ENCODE measurements around the gene CPA5.

Gene CPA5

DNA sequence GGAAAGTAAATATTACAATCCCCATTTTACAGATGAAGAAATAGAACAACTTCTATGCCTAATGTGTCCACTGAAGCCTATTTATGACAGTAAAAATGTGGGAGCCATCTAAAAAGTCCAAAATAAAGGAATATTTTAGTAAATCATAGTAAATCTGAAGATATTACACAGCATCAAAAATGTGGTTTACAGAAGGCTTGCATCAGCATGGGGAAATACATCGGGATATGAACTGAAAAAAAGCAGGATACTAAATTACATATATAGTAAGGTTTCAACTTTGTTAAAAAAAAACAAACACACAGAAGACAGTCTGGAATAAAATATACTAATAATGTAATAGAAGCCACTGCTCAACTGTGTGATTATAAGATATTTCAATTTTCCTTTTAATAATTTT, 56.5 kb downstream of the CPA5 start:
- no peak for DNase-seq

DNA sequence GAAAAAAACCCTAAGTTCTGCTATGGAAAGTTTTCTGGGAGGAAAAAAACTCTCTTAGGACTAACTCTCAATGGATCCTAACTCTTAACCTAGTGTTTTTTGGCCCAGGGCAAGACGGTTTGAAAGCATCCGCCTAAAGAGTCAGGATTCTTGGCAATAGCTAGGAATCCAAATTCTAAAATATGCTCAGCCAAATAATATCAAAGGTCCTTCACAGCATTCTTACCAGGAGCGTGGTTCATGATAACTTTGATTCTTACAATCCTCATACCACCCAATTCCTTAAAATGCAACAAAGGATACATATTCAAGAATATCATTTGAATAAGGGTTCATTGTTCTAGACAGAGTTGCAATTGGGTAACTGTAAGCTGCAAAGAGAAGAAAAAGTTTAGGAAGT, 57.0 kb downstream of the CPA5 start:
- no peak for DNase-seq

DNA sequence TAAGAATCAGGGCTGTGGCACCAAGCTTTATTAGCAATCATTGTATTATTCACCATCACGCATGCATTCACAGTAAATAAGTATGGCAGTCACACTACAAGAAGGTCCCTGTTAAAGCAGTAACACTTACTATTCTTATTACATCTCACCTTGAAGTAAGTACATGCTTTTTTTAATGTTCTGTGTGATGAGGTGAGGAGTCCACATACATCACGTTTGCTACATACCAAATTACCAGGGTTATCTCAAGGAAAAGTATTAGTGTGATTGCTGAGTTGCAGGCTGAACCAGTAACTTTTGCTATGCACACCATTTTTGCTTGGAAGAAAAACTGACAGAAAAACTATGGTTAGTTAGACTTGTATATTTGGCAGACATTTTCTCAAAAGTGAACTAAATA, 60.4 kb downstream of the CPA5 start:
- DNase-seq = no peak

- no peak for DNase-seq
Observed at GRCh38 chr7:130409067-130409711, 64.6 kb downstream of the CPA5 start.

DNA sequence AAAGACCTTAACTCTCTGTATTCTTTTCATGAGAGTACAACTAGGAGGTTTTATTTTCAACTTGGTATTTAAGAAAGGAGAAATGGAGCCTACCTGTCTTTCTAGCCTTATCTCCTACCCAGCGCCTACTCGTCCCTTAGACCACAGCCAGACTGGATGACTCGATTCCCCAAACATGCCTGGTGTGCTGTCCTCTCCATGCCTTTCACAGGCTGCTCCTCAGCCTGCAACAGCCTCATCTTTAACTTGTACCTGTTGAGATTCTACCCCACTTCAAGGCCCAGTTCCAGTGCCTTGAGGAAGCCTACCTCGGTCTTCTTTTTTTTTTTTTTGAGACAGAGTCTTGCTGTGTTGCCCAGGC, 65.1 kb downstream of the CPA5 start:
- no peak for DNase-seq

DNA sequence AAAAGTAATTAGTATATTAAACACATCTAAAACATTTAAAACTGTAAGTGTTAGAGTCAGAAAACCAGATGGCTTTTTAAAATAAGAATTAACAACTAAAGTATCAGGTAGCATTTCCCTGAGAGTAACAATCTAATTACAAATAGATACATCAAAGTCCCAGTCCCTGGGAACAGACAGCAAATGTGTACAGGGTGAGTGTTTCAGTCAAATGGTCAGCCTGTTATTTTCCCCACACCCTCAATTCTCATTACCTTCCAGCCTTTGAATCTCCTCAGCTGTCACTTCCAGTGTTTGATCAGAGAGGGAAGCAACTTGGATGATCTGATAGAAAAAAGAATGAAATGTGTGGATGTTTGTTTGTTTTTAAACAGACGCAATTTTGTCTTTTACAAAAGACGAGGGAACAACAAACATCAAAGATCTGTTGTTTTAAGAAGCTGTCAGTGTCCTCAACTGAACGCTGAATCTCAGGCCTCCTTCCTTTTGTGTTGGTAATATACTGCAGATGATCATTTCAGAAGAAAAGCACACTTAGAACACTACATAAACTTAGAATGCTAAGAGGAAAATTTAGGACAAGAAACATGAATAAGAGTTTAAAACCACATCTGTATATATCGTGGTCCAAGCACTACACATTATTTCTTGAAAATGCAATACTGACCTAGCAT, 66.4 kb downstream of the CPA5 start:
- no peak for DNase-seq

- no peak for DNase-seq
Observed at GRCh38 chr7:130413201-130413600, 68.6 kb downstream of the CPA5 start.

GRCh38 chr7:130415006-130415405, 70.4 kb downstream of the CPA5 start:
- no peak for DNase-seq

- DNase-seq = no peak
Observed at GRCh38 chr7:130417213-130417612, 72.6 kb downstream of the CPA5 start.

DNA sequence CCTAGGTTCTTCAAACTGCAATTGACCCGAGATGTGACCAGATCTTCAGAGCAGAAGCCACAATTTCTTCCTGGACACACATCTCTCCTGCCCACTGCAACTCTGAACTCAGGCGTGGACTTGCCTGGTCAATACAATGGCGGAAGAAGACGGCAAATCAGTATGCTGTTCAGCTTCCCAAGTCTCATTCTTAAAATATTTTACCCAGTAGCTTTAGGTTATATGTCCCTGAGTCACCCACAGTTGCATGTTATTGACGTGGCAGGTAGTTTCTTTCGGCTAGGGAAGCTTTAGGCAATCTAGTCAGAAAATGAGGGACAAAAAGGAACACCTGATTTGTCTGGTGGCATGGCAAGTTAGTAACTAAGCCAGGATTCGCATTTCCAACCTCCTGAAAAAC, 73.7 kb downstream of the CPA5 start:
- DNase-seq = no peak

Measured in NCI-H446 treated with DMSO at 0.1 percent for 48 hours (cell line).